Neural progenitor cell (in vitro differentiated cells): ENCODE results near the gene ENPP6. TPM values are rescaled to one million over a fixed set of nuclear protein-coding genes. Genes with fewer than 3 reads are reported as not detected.

Experiments
- DNase-seq: peaks from one replicate; pipeline ENCODE4 v3.0.0-alpha.2; 2016; ENCODE audit warnings: low spot score
- H2AFZ ChIP-seq: fragments of 200-600 bp; sonication (generic); replicated peaks from 2 replicates; pipeline ENCODE4 v1.6.1; 2016; ENCODE audit warnings: antibody characterized with exemption
- H3F3A ChIP-seq: fragments of 200-600 bp; sonication (generic); 2 replicates; pipeline ENCODE4 v1.6.1; 2016; ENCODE audit warnings: antibody characterized with exemption, low read depth
- H3K27ac ChIP-seq: fragments of 200-600 bp; sonication (generic); 2 replicates; pipeline ENCODE4 v1.5.1; 2016; ENCODE audit warnings: mild to moderate bottlenecking
- H3K27me3 ChIP-seq: fragments of 200-600 bp; sonication (generic); 2 replicates; pipeline ENCODE4 v1.6.1; 2016; ENCODE audit warnings: mild to moderate bottlenecking, moderate library complexity
- H3K36me3 ChIP-seq: fragments of 200-600 bp; sonication (generic); 2 replicates; pipeline ENCODE4 v1.5.1; 2016
- H3K4me1 ChIP-seq: fragments of 200-600 bp; sonication (generic); 2 replicates; pipeline ENCODE4 v1.6.1; 2016; ENCODE audit warnings: mixed run types
- H3K4me2 ChIP-seq: fragments of 200-600 bp; sonication (generic); 2 replicates; pipeline ENCODE4 v1.6.1; 2016
- H3K4me3 ChIP-seq: fragments of 200-600 bp; sonication (generic); 2 replicates; pipeline ENCODE4 v1.5.1; 2016
- H3K79me2 ChIP-seq: fragments of 200-600 bp; sonication (generic); 2 replicates; pipeline ENCODE4 v1.6.1; 2016; ENCODE audit warnings: low read depth
- H3K9ac ChIP-seq: fragments of 200-600 bp; sonication (generic); 2 replicates; pipeline ENCODE4 v1.6.1; 2016
- H3K9me3 ChIP-seq: fragments of 200-600 bp; sonication (generic); 2 replicates; pipeline ENCODE4 v1.5.1; 2016; ENCODE audit warnings: low read depth
- H4K20me1 ChIP-seq: fragments of 200-600 bp; sonication (generic); 2 replicates; pipeline ENCODE4 v1.6.1; 2016; ENCODE audit warnings: low read depth
- H3K27ac Mint-ChIP-seq: 3 replicates; pipeline ENCODE4 v1.8.0; 2021; ENCODE audit warnings: mixed read lengths
- H3K27me3 Mint-ChIP-seq: 2 replicates; pipeline ENCODE4 v1.8.0; 2022; ENCODE audit warnings: low read depth, mild to moderate bottlenecking, inconsistent platforms, moderate library complexity, mixed read lengths; ENCODE audit not compliant: insufficient read depth
- H3K36me3 Mint-ChIP-seq: 3 replicates; pipeline ENCODE4 v1.8.0; 2021; ENCODE audit warnings: mixed read lengths
- H3K4me1 Mint-ChIP-seq: 3 replicates; pipeline ENCODE4 v1.8.0; 2021; ENCODE audit warnings: mixed read lengths
- H3K4me3 Mint-ChIP-seq: 3 replicates; pipeline ENCODE4 v1.8.0; 2021; ENCODE audit warnings: mild to moderate bottlenecking, moderate library complexity, mixed read lengths
- H3K9me3 Mint-ChIP-seq: 3 replicates; pipeline ENCODE4 v1.8.0; 2020; ENCODE audit warnings: mixed read lengths
- EZH2 ChIP-seq: fragments of 200-600 bp; sonication (generic); IDR thresholded peaks from 2 replicates; pipeline ENCODE4 v1.6.1; 2017; ENCODE audit warnings: antibody characterized with exemption, mild to moderate bottlenecking, moderate library complexity
- EZH2phosphoT487 ChIP-seq: fragments of 200-600 bp; sonication (generic); IDR thresholded peaks from 2 replicates; pipeline ENCODE4 v1.6.1; 2017; ENCODE audit warnings: antibody characterized with exemption
- total RNA-seq: library from RNA; depleted of rRNA; stranded (reverse); fragments of >200 nt; gene quantifications from 2 replicates; pipeline ENCODE4 v1.2.3, GENCODE V29; 2015; ENCODE audit warnings: low replicate concordance
- TF ChIP-seq, protein P1 (sequence below): fragments of 200-600 bp; sonication (generic); IDR thresholded peaks from 2 replicates; pipeline ENCODE4 v1.5.1; 2017; ENCODE audit warnings: antibody characterized with exemption, mild to moderate bottlenecking

The ENPP6 gene
- total RNA-seq, 1 donor from 2014 or later = not detected

DNA sequence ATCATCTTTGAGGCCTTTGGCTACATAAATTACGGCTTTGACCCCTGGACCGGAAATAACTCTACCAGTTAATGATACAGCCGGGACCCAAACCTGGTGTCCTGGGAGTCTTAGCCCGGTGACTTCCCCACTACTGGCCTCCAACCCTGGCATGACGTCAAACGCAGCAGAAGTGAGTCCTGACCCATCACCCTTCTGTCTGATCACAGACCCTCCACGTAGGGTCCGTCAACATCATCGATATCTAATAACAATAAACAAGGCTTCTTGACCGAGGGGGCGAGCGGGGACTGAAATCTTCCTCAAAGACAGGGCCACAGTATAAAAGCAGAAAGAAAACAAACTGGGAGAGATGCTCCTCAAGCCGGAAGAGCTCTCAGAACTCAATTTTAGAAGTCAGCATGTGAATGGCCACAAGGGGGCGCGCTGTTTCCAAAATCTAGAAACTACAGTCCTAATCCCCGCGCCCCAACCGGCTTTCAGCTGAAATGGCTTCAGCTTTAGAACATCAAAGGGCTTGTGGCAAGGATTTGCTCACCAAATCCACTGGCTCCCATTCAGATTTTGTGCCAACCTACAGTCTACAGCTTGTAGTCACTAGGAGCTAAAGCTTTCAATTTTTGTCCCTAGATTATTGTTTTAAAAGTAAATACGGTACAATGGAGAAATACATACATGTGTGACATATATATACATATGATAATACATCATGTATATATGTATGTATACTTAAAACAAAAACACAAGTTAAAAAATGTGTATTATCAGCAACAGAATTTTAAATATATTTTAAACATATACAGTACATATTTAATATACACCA is 46.4 kb upstream of the ENPP6 start:
- H3K36me3 ChIP-seq = no peaks in the 10 kb centered on the region
- peaks cover under 1% of the 10 kb centered on the region for H3K27me3 Mint-ChIP-seq
- H3F3A ChIP-seq = peaks cover 6% of the 10 kb centered on the region
- no peak overlapping the region for H3K27ac Mint-ChIP-seq
- H3K9me3 Mint-ChIP-seq = no peaks in the 10 kb centered on the region
- peak overlapping the region; percentile 85 for H2AFZ ChIP-seq
- H3K9ac ChIP-seq = no peak overlapping the region
- H3K4me1 Mint-ChIP-seq = peaks cover 31% of the 10 kb centered on the region
- H3K4me1 ChIP-seq = peaks cover 8% of the 10 kb centered on the region
- no peak overlapping the region for H3K4me2 ChIP-seq
- H3K36me3 Mint-ChIP-seq = no peaks in the 10 kb centered on the region
- H4K20me1 ChIP-seq = no peaks in the 10 kb centered on the region
- TF ChIP-seq EZH2 = no peak
- TF ChIP-seq, protein P1, sequence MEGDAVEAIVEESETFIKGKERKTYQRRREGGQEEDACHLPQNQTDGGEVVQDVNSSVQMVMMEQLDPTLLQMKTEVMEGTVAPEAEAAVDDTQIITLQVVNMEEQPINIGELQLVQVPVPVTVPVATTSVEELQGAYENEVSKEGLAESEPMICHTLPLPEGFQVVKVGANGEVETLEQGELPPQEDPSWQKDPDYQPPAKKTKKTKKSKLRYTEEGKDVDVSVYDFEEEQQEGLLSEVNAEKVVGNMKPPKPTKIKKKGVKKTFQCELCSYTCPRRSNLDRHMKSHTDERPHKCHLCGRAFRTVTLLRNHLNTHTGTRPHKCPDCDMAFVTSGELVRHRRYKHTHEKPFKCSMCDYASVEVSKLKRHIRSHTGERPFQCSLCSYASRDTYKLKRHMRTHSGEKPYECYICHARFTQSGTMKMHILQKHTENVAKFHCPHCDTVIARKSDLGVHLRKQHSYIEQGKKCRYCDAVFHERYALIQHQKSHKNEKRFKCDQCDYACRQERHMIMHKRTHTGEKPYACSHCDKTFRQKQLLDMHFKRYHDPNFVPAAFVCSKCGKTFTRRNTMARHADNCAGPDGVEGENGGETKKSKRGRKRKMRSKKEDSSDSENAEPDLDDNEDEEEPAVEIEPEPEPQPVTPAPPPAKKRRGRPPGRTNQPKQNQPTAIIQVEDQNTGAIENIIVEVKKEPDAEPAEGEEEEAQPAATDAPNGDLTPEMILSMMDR = peak; percentile 89
- peak; percentile 29 for TF ChIP-seq EZH2phosphoT487
- no peak overlapping the region for H3K4me3 Mint-ChIP-seq
- no peak overlapping the region for H3K27ac ChIP-seq
- DNase-seq = peak; percentile 97
- no peaks in the 10 kb centered on the region for H3K27me3 ChIP-seq
- no peak overlapping the region for H3K4me3 ChIP-seq
- H3K9me3 ChIP-seq = no peaks in the 10 kb centered on the region
- H3K79me2 ChIP-seq = no peaks in the 10 kb centered on the region

DNA sequence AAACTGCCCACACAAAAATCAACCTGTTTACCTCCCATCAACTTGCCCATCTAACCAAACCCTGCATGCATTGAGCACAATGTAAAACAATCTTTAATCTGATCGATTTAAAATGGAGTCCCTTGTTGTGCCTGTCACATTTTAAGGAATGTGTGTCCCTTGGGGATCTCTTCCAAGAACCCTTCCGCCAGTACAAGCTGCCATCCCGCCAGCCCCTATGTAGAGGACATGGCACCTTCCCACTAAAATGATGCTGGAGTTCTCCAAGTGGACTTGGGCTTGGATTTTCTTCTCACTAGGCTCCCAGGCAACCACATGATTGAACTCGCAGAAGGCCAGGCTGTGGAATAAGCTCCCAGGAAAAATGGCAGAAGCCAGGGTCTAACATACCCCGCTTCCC is 45.8 kb upstream of the ENPP6 start:
- TF ChIP-seq EZH2 (no peak), EZH2phosphoT487 (no peak)
- TF ChIP-seq, protein P1 = no peak
- H3K4me3 ChIP-seq = no peak overlapping the region
- peaks cover 6% of the 10 kb centered on the region for H3F3A ChIP-seq
- no peaks in the 10 kb centered on the region for H3K36me3 ChIP-seq
- H3K4me1 ChIP-seq = peaks cover 8% of the 10 kb centered on the region
- no peaks in the 10 kb centered on the region for H3K36me3 Mint-ChIP-seq
- H2AFZ ChIP-seq = peak overlapping the region; percentile 85
- peaks cover 26% of the 10 kb centered on the region for H3K4me1 Mint-ChIP-seq
- H3K27me3 ChIP-seq = no peaks in the 10 kb centered on the region
- H3K9me3 ChIP-seq = no peaks in the 10 kb centered on the region
- no peak overlapping the region for H3K4me2 ChIP-seq
- H3K79me2 ChIP-seq = no peaks in the 10 kb centered on the region
- DNase-seq = no peak
- H3K4me3 Mint-ChIP-seq = no peak overlapping the region
- H3K9ac ChIP-seq = no peak overlapping the region
- no peak overlapping the region for H3K27ac ChIP-seq
- H3K27me3 Mint-ChIP-seq = peaks cover 3% of the 10 kb centered on the region
- H3K27ac Mint-ChIP-seq = no peak overlapping the region
- no peaks in the 10 kb centered on the region for H3K9me3 Mint-ChIP-seq
- no peaks in the 10 kb centered on the region for H4K20me1 ChIP-seq

DNA sequence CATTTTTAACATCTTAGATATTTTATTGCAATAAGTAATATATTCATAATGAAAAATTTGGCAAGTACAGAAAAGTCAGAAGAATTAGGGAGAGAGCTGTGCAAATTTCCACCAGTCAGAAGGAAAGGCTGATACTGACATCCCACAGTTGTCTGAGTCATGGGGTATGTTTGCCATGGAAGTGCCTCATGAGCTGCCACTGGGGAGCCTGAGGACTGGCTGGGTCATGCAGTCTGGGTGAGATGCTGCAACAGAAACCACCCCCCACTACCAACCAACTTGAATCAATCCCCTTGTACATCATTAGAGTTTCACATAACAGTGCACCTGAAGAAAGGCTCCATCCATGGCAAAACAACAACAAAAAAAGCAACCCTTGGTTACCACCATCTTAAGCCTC is 45.2 kb upstream of the ENPP6 start:
- Mint-ChIP-seq H3K27me3 (peaks cover 4% of the 10 kb centered on the region), H3K36me3 (no peaks in the 10 kb centered on the region), H3K9me3 (no peaks in the 10 kb centered on the region), H3K4me3 (no peak overlapping the region), H3K4me1 (peaks cover 23% of the 10 kb centered on the region), H3K27ac (no peak overlapping the region)
- no peak overlapping the region for H3K4me2 ChIP-seq
- no peak overlapping the region for H3K9ac ChIP-seq
- no peaks in the 10 kb centered on the region for H3K79me2 ChIP-seq
- DNase-seq = no peak
- peaks cover 6% of the 10 kb centered on the region for H3F3A ChIP-seq
- no peaks in the 10 kb centered on the region for H3K36me3 ChIP-seq
- H4K20me1 ChIP-seq = no peaks in the 10 kb centered on the region
- H3K27ac ChIP-seq = no peak overlapping the region
- TF ChIP-seq EZH2 = no peak
- TF ChIP-seq EZH2phosphoT487 = no peak
- TF ChIP-seq, protein P1 = no peak
- no peak overlapping the region for H2AFZ ChIP-seq
- no peak overlapping the region for H3K4me3 ChIP-seq
- H3K27me3 ChIP-seq = no peaks in the 10 kb centered on the region
- no peaks in the 10 kb centered on the region for H3K9me3 ChIP-seq
- H3K4me1 ChIP-seq = peaks cover 8% of the 10 kb centered on the region
